HG02840 (cell line): ENCODE results near the gene DLAT.
"Not testable (repeated sequence)": the region's sequence is repeated elsewhere in the genome, so short reads cannot be mapped to it uniquely, and the experiment has no call there.

Experiments used
- ATAC-seq: cut with Tn5 transposase; IDR thresholded peaks from one replicate; pipeline ENCODE4 v1.9.1; 2021; ENCODE audit warnings: mild to moderate bottlenecking, moderate library complexity, moderate number of reproducible peaks; ENCODE audit not compliant: unreplicated experiment, low FRiP score

Gene DLAT

DNA sequence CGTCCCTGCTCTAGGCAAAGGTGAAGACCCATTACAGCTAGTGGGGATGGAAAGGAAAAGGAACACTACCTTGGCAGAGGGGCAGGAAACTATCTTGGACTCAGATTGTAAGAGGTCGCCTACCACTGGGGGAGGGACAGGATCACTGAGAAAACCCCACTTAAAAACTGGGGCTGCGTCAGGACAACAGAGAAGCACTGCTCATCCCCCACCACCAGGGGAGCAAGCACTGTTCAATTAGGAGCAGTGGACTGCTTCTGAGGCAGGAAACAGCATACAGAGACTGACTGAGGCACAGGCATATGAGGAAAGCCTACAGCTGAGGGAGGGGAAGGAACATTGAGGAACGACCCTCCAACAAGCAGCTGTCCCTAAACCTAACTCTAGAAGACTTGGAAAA is 20.8 kb upstream of the DLAT start:
- ATAC-seq = peak; percentile 79

DNA sequence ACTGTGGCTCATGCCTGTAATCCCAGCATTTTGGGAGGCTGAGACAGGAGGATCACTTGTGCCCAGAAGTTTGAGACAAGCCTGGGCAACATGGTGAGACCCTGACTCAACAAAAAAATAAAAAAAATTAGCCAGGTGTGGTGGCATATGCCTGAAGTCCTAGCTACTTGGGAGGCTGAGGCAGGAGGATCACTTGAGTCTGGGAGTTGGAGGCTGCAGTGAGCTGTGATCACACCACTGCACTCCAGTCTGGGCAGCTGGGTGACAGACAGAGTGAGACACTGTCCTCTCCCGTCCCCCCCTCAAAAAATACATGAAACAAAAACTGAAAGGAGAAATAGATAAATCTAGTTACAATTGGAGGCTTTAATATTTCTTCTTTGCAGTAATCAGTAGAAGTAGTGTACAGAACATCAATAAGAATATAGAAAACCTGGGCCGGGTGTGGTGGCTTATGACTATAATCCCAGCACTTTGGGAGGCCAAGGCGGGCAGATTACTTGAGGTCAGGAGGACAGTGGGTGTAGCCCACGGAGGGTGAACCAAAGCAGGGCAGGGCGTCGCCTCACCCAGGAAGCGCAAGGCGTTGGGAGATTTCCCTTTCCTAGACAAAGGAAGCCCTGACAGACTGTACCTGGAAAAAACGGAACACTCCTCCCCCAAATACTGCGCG is 19.6 kb upstream of the DLAT start:
- no peak for ATAC-seq

DNA sequence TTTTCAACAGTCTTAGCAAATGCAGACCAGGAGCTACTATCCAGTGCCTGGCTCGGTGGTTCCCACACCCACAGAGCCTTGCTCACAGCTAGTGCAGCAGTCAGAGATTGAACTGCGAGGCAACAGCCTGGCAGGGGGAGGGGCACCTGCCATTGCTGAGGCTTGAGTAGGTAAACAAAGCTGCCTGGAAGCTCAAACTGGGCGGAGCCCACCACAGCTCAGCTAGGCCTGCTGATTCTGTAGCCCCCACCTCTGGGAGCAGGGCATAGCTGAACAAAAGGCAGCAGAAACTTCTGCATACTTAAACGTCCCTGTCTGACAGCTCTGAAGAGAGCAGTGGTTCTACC is 19.1 kb upstream of the DLAT start:
- not testable (repeated sequence) for ATAC-seq

DNA sequence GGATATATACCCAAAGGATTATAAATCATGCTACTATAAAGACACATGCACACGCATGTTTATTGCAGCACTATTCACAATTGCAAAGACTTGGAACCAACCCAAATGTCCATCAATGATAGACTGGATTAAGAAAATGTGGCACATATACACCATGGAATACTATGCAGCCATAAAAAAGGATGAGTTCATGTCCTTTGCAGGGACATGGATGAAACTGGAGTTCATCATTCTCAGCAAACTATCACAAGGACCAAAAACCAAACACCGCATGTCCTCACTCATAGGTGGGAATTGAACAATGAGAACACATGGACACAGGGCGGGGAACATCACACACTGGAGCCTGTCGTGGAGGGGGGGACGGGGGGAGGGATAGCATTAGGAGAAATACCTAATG is 13.8 kb upstream of the DLAT start:
- ATAC-seq = not testable (repeated sequence)

DNA sequence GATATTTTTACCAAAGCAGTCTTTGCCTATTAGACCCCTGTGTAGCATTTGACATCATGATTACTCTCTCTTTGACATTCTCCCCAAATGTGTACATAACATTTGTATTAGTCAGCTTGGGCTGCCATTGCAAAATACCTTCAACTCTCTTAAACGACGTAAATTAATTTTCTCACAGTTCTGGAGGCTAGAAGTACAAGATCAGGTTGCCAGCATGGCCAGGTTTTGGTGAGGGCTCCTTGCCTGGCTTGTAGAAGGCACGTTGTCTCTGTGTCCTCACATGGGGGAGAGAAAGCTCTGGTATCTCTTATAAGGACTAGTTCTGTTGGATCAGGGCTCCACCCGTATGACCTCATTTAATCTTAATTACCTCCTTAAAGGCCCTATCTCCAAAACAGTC is 12.3 kb upstream of the DLAT start:
- no peak for ATAC-seq

DNA sequence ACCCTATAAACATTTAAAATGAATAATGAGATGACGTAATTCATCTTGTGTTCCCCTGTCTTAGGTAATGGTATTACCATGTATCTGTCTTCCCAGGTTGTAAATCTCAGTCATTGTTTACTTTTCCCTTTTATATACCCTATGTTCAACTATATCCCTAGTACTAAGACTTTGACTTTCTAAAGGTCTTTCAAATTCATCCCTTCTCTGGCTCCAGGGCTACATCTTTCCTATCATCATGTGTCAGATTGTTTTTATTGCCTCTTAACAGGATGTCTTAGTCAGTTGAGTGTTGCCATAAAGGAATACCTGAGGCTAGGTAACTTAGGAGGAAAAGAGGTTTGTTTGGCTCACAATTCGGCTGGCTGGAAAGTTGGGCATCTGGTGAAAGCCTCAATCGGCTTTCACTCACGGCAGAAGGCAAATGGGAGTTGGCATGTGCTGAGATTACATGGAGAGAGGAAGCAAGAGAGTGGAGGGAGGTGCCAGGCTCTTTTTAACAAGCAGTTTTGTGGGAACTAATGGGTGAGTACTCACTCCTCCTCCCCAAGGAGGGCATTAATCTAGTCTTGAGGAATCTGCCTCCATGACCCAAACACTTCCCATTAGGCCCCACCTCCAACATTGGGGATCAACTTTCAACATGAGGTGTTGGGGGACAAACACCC is 11.6 kb upstream of the DLAT start:
- no peak for ATAC-seq

DNA sequence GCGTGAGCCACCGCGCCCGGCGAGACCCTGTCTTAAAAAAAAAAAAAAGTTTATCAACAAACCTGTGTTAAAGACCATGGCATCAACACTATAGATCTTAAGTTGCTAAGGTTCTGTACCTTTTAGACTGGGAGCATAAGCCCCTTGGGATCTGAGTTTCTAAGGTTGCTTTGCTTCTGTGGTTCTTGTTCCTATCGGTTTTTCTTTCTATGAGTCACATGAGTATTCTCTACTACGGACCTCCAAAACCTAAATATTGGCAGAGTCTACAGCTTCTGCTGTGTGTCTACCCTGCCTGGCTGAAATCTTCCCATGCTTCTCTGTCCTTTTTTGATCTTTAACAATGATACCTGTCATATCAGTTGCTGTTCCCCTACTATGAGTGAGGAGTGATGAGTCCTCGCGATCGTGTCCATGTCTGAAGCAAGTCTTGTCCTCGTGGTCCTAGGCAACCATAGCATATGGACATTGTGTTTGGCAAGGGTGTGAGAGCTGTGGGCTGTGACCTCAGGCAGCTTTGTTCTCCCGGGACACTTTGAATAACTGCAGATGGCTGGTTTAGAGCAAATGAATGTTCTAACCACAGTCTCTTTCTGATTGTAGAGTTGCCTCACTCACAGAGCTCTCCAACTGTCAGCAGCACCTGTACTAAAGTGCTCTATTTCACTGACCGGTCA is 9.0 kb upstream of the DLAT start:
- peak; percentile 77 for ATAC-seq

DNA sequence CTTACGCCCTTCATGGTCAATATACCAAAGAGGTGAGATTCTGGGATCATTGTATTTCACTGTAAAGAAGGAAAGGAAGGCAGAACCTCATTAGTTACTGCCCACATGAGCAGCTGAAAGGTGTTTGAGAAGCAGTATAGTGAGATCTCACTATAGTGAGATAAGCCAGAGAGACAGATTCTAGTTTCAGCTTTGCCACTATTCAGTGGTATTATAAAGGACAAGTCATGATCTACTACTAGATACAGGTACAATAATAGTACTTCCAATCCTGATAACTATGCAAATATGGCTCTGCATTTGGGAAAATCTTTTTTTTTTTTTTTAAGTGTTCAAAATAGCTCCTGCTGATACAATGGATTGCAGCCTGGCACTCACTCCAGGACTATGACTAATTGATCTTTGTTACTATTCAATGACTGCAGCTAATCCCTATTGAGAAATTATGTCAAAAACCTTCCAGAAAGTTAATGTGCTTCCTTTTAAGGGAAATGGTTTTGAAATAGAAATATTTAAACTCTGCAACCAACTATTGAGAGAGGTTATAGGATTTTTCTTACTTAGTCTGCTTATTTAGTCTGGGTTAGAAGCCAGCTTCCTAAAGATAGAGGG is 8.3 kb upstream of the DLAT start:
- peak; percentile 30 for ATAC-seq

DNA sequence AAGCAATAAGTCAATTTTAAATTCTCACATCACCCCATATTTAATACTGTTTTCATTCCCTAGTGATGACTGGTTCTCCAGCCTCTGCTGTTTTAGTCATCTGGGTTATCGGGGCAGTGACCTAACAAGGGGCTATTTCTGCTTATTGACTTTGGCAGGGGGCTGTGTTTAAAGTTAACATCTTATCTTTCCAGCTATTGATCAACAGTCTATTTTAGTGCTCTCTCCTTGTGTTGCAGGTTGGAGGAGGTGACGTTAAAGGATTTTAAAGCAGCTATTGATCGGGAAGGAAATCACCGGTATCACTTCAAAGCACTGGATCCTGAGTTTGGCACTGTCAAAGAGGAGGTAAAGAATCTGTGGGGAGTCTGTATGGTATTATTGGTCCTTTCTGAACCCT is 7.7 kb upstream of the DLAT start:
- no peak for ATAC-seq

DNA sequence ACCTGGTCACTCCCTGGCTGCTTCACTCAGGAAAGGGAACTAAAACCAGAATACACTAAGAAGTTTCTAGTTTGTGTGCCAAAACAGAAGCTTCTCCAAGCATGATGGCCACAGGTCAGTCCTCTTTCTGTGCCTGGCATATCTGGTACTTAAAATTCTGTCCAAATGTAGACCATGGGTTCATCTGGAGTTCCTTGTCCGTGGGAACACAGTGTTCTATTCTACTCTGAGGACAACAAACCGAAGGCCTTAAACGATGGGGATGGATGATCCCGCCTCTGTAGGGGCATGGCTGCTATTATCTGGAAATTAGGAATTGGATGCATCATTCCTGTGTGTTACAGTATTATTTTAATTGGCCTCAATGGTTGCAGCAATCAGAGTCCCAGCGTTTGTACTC is 6.1 kb upstream of the DLAT start:
- no peak for ATAC-seq

DNA sequence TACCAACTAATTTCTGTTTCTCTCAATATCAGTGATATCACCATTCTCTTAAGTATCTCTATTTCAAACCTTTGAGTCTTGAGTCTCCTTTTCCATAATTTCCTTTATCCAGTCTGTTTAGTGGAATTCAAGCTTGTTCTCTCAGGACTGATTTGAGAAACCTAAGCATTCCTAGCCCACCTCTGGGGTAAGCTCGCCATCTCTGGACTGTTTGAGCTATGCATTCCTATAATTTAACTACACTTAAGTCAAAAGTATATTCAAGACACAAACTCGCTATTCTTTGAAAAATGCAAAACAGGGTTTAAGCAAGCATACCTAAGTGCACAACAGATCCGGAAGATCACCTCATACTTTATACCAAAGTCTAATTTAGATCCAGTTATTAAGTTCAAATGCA is 2.1 kb upstream of the DLAT start:
- no peak for ATAC-seq

DNA sequence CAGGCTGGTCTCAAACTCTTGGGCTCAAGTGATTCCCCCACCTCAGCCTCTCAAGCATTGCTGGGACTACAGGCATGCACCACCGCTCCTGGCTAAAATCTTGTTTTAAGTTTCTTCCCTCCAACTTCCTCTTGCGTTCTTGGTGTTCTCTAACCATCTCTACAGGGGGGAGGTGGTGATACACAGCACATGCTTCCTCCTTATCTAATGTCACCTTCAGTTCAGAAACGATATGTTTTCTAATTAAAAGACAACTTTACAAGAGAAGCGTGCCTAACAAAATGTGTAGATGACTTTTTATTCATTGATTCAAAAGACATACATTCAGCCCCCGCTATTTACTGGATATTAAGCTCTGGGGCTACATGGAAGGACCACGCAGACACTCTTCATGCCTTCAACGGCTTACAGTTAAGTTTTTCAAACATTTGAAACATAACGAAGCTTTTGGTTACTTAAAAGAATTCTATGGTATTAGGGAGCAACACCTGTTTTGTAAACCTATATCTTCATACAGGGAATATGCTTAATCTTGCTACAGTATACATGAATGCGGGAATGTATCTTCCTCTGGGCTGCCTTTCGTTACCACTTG is 933 bp upstream of the DLAT start:
- ATAC-seq = peak; percentile 37

DNA sequence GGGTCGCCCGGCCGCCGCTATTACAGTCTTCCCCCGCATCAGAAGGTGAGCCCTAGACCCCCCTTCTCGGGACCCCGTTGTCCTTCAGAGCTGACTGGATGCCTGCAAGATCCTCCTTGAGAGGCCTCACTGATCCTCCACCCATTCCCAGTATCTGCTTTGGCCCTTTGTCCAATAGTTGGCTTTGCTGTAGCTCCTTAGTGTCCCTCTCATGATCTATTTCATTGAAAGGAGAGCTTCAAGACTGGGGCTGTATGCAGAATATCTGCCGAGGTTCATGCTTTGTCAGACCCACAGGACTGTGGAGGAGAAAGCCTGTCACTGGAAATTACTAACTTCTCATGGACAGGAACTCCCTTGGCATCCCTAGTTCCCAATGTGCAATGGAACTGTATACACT is 499 bp downstream of the DLAT start:
- peak; percentile 12 for ATAC-seq

DNA sequence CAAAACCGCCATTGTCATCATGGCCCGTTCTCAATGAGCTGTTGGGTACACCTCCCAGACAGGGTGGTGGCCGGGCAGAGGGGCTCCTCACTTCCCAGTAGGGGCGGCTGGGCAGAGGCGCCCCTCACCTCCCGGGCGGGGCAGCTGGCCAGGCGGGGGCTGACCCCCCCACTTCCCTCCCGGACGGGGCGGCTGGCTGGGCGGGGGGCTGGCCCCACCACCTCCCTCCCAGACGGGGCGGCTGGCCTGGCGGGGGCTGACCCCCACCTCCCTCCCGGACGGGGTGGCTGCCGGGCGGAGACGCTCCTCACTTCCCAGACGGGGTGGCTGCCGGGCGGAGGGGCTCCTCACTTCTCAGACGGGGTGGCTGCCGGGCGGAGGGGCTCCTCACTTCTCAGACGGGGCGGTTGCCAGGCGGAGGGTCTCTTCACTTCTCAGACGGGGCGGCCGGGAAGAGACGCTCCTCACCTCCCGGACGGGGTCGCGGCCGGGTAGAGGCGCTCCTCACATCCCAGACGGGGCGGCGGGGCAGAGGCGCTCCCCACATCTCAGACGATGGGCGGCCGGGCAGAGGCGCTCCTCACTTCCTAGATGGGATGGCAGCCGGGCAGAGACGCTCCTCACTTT is 1.7 kb downstream of the DLAT start:
- not testable (repeated sequence) for ATAC-seq

DNA sequence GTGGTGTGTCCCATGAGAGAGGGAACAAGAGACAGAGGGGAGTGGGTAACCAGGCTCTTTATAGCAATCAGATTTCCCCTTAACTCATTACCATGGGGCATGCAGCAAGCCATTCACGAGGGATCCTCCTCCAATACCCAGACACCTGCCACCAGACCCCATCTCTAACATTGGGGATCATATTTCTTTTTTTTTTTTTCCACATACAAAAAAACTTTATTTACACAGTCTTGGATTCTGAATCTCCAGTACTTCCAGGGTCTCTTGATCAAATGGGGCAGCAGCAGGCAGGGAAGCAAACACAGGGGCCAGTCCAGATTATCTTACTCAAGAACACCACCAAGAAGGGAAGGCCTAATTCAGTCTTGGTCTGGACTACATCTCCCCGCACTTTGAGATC is 4.3 kb downstream of the DLAT start:
- ATAC-seq = no peak

DNA sequence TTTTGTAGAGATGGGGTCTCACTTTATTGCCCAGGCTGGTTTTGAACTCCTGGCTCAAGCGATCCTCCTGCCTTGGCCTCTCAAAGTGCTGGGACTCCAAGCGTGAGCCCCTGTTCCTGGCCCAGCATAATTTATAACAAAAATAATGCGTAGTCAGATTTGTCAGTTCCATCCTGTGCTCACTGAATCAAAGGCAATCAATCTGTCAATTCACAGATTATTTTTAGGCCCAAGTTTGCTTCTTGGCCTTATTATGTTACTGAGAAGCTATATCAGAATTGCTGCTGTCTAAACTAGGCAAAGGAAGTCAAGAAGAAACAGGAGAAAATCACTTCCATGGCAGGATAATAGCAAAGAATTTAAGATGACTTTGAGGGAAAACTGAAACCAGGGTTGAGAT is 8.7 kb downstream of the DLAT start:
- no peak for ATAC-seq

DNA sequence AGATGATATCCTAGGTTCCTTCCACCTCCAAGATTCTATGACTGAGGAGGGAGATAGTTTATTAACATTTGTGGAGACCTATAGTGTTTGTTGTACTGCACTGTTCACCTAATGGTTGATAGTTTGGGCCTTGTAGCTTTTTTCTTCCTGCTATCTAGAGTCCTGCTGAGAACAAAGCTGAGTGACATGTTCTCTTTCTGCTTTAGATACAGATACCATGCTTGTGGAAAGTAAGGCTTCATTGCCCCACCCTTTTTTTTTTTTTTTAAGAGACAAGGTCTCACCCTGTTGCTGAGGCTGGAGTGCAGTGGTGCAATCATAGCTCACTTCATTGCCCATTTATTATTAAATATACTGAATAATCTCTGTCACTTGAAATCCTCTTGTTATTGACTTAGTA is 12.3 kb downstream of the DLAT start:
- ATAC-seq = no peak

DNA sequence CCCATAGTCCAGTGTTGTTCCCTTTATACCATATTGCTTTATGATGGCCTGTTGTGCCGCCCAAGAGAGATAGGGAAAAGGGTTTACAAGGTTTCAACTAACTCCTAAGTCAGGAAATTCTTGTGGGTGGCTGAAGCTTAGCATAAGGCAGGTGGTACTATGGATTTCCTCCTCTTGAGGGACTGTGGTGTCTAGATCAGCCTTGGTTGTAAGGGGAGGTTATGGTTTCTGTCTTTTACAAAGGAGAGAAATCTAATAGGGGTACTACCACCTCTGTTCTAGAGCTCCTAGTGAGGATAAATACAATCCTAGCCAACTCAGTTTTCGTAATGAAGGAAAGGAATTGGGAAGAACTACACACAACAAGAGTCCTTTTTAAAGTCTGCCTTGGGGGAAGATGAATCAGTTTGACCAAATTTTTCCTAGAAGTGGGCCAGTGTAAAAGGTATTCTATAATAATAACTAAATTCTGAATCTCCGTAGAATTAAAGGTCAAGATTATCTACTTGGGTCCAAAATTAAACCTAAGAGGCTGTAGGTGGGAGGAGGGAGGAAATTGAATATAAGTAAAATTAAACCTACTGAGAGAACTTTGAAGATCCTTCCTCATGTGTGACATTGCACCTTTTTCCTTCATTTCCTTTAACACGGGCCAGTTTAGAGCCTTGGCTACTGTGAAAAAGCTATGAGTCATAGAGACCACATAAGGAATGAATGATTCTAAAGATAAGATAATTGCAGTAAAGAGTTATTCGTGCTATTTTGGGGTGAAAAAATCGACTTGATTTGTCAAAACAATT is 17.2 kb downstream of the DLAT start:
- no peak for ATAC-seq

DNA sequence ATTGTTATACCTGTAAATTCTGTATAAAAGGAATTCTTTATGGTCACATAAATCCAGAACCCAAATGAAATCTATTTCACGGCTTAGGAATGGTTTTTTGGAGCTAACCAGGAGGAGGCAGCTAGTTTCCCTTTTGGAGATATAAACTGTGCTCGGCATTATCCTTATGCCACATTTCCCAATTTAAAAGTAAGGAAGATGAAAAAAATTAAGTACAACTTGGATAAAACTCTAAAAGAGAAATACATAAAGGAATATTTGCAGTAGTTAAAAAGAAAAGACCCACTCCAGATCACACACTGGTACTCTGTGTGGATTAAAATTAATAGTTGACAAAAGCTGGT is 17.7 kb downstream of the DLAT start:
- no peak for ATAC-seq

DNA sequence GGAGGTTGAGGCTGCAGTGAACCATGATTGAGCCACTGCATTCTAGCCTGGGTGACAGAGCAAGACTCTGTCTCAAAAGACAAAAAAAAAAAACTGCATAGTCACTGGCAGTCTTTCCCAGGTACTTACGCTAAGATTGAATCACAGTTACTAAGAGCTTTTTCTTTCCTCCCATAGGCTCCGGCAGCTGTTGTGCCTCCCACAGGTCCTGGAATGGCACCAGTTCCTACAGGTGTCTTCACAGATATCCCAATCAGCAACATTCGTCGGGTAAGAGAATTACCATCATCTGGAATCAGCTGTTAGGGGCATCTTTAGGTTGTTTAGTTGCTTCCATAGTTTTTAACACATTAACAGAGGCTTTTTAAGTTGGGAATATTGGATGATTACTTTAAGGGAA is 19.8 kb downstream of the DLAT start:
- no peak for ATAC-seq
